C4-2B (cell line): ENCODE data around the gene CHRNA1.

Experiments
- ZFX ChIP-seq: fragments of 450-650 bp; IDR thresholded peaks from 2 replicates; pipeline ENCODE4 v1.6.1; 2017
- TF ChIP-seq, protein P1 (sequence below): fragments of 450-650 bp; conservative IDR thresholded peaks from 2 replicates; pipeline ENCODE4 v1.5.1; 2017; ENCODE audit warnings: mild to moderate bottlenecking

DNA sequence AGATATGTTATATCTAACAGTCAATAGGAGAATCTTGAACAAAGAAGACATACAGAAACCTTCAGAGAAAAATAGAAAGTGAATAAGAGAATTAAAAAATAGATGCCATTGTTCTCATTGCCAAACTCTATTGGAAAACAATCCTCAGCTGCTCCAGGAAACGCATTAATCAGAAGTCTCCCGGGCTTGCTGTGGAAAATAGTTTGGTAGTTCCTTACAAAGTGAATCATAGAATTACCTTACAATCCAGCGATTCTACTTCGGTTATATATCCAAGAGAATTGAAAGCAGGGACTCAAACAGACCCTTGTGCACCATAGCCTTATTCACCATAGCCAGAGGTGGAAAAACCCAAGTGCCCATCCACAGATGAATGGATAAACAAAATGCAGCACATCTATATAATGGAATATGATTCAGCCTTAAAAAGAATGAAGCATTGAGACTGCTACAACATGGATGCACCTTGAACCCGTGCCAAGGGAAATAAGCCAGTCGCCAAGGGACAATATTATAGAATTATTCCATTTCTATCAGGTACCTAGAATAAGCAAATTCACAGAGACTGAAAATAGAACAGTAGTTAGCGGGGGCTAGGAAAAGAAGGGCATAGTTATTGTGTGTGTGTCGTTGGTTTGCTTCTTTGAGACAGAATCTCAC, 21.9 kb upstream of the CHRNA1 start:
- TF ChIP-seq, protein P1, sequence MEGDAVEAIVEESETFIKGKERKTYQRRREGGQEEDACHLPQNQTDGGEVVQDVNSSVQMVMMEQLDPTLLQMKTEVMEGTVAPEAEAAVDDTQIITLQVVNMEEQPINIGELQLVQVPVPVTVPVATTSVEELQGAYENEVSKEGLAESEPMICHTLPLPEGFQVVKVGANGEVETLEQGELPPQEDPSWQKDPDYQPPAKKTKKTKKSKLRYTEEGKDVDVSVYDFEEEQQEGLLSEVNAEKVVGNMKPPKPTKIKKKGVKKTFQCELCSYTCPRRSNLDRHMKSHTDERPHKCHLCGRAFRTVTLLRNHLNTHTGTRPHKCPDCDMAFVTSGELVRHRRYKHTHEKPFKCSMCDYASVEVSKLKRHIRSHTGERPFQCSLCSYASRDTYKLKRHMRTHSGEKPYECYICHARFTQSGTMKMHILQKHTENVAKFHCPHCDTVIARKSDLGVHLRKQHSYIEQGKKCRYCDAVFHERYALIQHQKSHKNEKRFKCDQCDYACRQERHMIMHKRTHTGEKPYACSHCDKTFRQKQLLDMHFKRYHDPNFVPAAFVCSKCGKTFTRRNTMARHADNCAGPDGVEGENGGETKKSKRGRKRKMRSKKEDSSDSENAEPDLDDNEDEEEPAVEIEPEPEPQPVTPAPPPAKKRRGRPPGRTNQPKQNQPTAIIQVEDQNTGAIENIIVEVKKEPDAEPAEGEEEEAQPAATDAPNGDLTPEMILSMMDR, result no peak
- TF ChIP-seq ZFX, result no peak
